SK-N-SH treated with all-trans-retinoic acid at 6 μM for 48 hours (cell line): Measurements from ENCODE around the gene PHF21B.

Experiments
- CREB5 ChIP-seq: fragments of 250-450 bp; sonication (Bioruptor Pico); IDR thresholded peaks from 2 replicates; pipeline ENCODE4 v1.5.1; 2020; ENCODE audit warnings: low read depth, mild to moderate bottlenecking, moderate library complexity
- ESRRG ChIP-seq: fragments of 250-450 bp; sonication (Bioruptor Pico); IDR thresholded peaks from 2 replicates; pipeline ENCODE4 v1.6.1; 2021; ENCODE audit warnings: mild to moderate bottlenecking
- ISL1 ChIP-seq: fragments of 250-450 bp; sonication (Bioruptor Pico); IDR thresholded peaks from 2 replicates; pipeline ENCODE4 v2.1.2; 2022; ENCODE audit warnings: mild to moderate bottlenecking, moderate library complexity
- OSR1 ChIP-seq: fragments of 250-450 bp; sonication (Bioruptor Pico); IDR thresholded peaks from 2 replicates; pipeline ENCODE4 v1.8.0; 2022; ENCODE audit warnings: moderate library complexity, mild to moderate bottlenecking, inconsistent platforms

GRCh38 chr22:44918166-44918924 lies 91.5 kb downstream of the PHF21B start:
- no peak for TF ChIP-seq CREB5
- no peak for TF ChIP-seq ISL1 (CRISPR knock-in tag)
- TF ChIP-seq OSR1 (CRISPR knock-in tag) = no peak
- no peak for TF ChIP-seq ESRRG (CRISPR knock-in tag)
